CD4-positive, CD25-positive, alpha-beta regulatory T cell (primary cell): ENCODE measurements around the gene PRDM16. TPM values are rescaled to one million over a fixed set of nuclear protein-coding genes. Genes with fewer than 3 reads are reported as not detected.

ENCODE experiments used
- ATAC-seq, 2 donors: fragments of 150-1000 bp; cut with Tn5 transposase; one replicate each; pipeline ENCODE4 v1.10.0; 2021; ENCODE audit warnings: low read depth in 2 of 2, moderate number of reproducible peaks in 2 of 2, moderate library complexity in 1 of 2
- DNase-seq, 3 donors: peaks; one replicate each; pipeline versions ENCODE4 v3.0.0 to v3.0.0-alpha.2; 2012 to 2022; ENCODE audit warnings: mixed read lengths in 1 of 3
- H3K27ac ChIP-seq: one replicate; pipeline ENCODE4 v1.7.0; 2013; ENCODE audit warnings: mild to moderate bottlenecking, low read length; ENCODE audit not compliant: insufficient read depth, poor library complexity, severe bottlenecking
- H3K27me3 ChIP-seq: one replicate; pipeline ENCODE4 v1.7.0; 2013; ENCODE audit warnings: low read length; ENCODE audit not compliant: control insufficient read depth, insufficient read depth
- H3K36me3 ChIP-seq: one replicate; pipeline ENCODE4 v1.7.0; 2013; ENCODE audit warnings: mild to moderate bottlenecking, low read length, moderate library complexity; ENCODE audit not compliant: control insufficient read depth, insufficient read depth
- H3K4me1 ChIP-seq: 2 replicates; pipeline ENCODE4 v1.7.0; 2013; ENCODE audit warnings: mild to moderate bottlenecking, low read length; ENCODE audit not compliant: insufficient read depth, control insufficient read depth, poor library complexity, severe bottlenecking
- H3K4me3 ChIP-seq: one replicate; pipeline ENCODE4 v1.7.0; 2013; ENCODE audit warnings: low read depth, mild to moderate bottlenecking, low read length, moderate library complexity
- H3K9me3 ChIP-seq, 2 experiments: 1 replicate in 1 of 2; 2 replicates in 1 of 2; pipeline ENCODE4 v1.7.0; 2013; ENCODE audit warnings: low read length in 2 of 2, mild to moderate bottlenecking in 1 of 2, moderate library complexity in 1 of 2; ENCODE audit not compliant: control insufficient read depth in 2 of 2
- H3K27ac Mint-ChIP-seq, 3 donors: one replicate each; pipeline ENCODE4 v1.8.0; 2020 to 2022; ENCODE audit warnings: mild to moderate bottlenecking in 3 of 3, mixed read lengths in 3 of 3, moderate library complexity in 2 of 3
- H3K27me3 Mint-ChIP-seq: one replicate; pipeline ENCODE4 v1.8.0; 2022; ENCODE audit warnings: mild to moderate bottlenecking, mixed read lengths
- H3K36me3 Mint-ChIP-seq: one replicate; pipeline ENCODE4 v1.8.0; 2020; ENCODE audit warnings: mixed read lengths
- H3K4me1 Mint-ChIP-seq, 4 donors: one replicate each; pipeline ENCODE4 v1.8.0; 2020 to 2022; ENCODE audit warnings: mixed read lengths in 4 of 4, mild to moderate bottlenecking in 1 of 4
- H3K4me3 Mint-ChIP-seq, 4 donors: one replicate each; pipeline ENCODE4 v1.8.0; 2020 to 2022; ENCODE audit warnings: mild to moderate bottlenecking in 4 of 4, mixed read lengths in 4 of 4, moderate library complexity in 3 of 4
- H3K9me3 Mint-ChIP-seq, 7 donors: one replicate each; pipeline ENCODE4 v1.8.0; 2020 to 2022; ENCODE audit warnings: mixed read lengths in 7 of 7, mild to moderate bottlenecking in 3 of 7, moderate library complexity in 2 of 7
- polyA plus RNA-seq, 4 donors: library from polyadenylated mRNA; unstranded; fragments of 300-500 nt; fragmentation: Illumina TruSeq; gene quantifications; one replicate each; pipeline ENCODE4 v1.2.3, GENCODE V29; 2021
- total RNA-seq: library from RNA; stranded (reverse); gene quantifications from one replicate; pipeline ENCODE4 v1.2.3, GENCODE V29; 2022

The PRDM16 gene
- total and polyA plus RNA-seq, 5 donors from 2014 or later = 0.27 TPM; not detected in 4

- no peak overlapping the region for H3K4me3 Mint-ChIP-seq
- H3K27me3 Mint-ChIP-seq = no peaks in the 10 kb centered on the region
- H3K36me3 Mint-ChIP-seq = no peaks in the 10 kb centered on the region
- H3K27me3 ChIP-seq = no peaks in the 10 kb centered on the region
- no peak overlapping the region for H3K4me3 ChIP-seq
- no peak overlapping the region for H3K27ac ChIP-seq
- peaks cover 0 to 1% (median 0%) of the 10 kb centered on the region in 7 donors for H3K9me3 Mint-ChIP-seq
- H3K27ac Mint-ChIP-seq = no peak overlapping the region
- H3K4me1 ChIP-seq = peaks cover 5% of the 10 kb centered on the region
- H3K9me3 ChIP-seq = no peaks in the 10 kb centered on the region
- no peaks in the 10 kb centered on the region for H3K36me3 ChIP-seq
- ATAC-seq = no peak
- H3K4me1 Mint-ChIP-seq = peaks cover 0 to 17% (median 4%) of the 10 kb centered on the region in 4 donors
- DNase-seq = no peak
Observed at GRCh38 chr1:3034728-3035562, 34.1 kb upstream of the PRDM16 start.

DNA sequence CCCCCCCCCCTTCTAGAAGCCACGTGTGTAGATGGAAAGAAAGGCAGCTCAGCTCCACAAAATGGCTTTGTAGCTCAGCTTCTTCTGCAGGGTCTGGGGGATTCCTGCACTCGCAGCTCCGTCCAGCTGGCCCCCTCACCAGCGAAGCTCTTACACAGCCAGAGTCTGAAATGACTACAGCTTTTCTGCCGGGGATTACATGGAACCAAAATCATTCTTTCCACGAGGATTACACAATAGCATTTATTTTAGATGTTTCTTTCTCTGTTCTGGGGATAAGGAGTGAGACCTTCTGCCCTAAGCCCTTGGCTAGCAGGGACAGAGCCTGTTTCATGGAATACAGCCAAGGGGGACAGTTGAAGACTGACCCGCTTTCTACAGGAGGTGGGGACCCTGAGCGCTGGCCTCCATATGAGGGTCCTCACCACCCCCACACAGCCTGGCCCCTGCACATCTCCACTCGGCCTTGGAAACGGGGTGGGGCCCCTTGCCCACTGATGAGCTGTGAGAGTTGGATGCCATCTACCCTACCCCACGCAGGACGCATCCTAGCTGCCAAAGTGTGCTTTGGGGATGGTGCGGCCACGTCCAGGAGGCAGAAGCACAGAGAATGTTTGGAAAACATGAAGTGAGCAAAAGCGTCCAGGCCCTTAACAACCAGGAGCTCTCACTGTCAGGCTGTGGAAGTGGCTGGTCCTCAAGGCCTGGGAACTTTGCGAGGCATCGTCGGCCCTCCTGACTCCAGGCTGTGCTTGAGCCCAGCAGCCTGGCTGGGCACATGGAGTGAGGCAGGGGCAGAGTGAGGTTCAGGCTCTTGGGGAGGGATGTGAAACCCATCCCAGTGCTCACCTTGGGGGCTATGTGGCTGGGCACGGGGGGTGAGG is 33.2 kb upstream of the PRDM16 start:
- Histone ChIP-seq H3K36me3 (no peaks in the 10 kb centered on the region), H3K27me3 (no peaks in the 10 kb centered on the region), H3K9me3 (no peaks in the 10 kb centered on the region), H3K4me1 (peaks cover 5% of the 10 kb centered on the region), H3K27ac (no peak overlapping the region), H3K4me3 (no peak overlapping the region)
- Mint-ChIP-seq H3K4me3 (no peak overlapping the region), H3K27me3 (no peaks in the 10 kb centered on the region), H3K27ac (no peak overlapping the region), H3K4me1 (peaks cover 0 to 17% (median 4%) of the 10 kb centered on the region in 4 donors), H3K36me3 (no peaks in the 10 kb centered on the region), H3K9me3 (peaks cover 0 to 1% (median 0%) of the 10 kb centered on the region in 7 donors)
- DNase-seq (no peak), ATAC-seq (no peak)

DNA sequence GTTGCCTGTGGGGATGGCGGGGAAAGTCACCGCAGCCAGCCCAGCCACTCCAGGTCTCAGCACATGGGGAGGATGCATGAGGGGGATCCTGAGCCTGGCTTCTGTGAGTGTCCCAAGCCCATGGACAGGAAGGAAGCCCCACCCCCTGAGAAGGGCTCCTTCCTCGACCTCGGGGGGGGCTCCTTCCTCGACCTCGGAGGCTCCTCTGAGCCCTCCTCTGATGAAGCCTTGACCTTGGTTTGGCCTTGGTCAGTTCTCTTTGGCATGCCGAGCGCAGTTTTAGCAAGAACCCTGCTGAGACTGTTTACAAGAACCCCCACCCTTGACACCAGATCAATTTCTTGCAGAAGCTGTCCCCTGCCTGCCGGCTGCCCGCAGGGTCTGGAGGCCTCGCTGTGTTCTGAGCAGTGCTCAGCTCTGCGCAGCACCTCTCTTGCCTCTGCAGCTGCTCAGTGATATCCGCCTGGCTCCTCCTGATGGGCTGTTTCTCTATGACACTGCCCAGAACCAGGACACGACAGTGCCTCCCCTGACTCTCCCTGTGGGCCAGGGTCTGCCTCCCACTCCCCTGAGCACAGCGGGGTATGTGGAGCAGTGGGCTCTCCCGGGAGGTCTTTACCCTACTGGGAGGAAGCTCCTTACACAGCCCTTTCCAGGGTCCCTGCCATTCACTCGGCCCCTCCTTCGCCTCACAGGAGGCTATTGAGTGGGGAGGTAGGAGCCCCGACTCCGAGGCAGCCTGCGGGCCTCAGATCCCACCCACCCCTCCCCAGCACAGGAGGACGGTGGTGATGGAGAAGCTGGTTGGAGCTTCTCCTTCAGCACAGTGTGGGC is 32.3 kb upstream of the PRDM16 start:
- Histone ChIP-seq H3K27ac (no peak overlapping the region), H3K36me3 (no peaks in the 10 kb centered on the region), H3K4me3 (no peak overlapping the region), H3K4me1 (peaks cover 5% of the 10 kb centered on the region), H3K9me3 (no peaks in the 10 kb centered on the region), H3K27me3 (no peaks in the 10 kb centered on the region)
- Mint-ChIP-seq H3K36me3 (no peaks in the 10 kb centered on the region), H3K27me3 (no peaks in the 10 kb centered on the region), H3K4me3 (no peak overlapping the region), H3K9me3 (no peaks in the 10 kb centered on the region), H3K27ac (no peak overlapping the region), H3K4me1 (peaks cover 0 to 17% (median 4%) of the 10 kb centered on the region in 4 donors)
- ATAC-seq (no peak), DNase-seq (no peak)

GRCh38 chr1:3037281-3038040 is 31.5 kb upstream of the PRDM16 start:
- no peaks in the 10 kb centered on the region for H3K36me3 ChIP-seq
- ATAC-seq = no peak
- no peaks in the 10 kb centered on the region for H3K9me3 ChIP-seq
- H3K9me3 Mint-ChIP-seq = no peaks in the 10 kb centered on the region
- H3K27me3 ChIP-seq = no peaks in the 10 kb centered on the region
- no peak overlapping the region for H3K27ac ChIP-seq
- no peak overlapping the region for H3K4me3 Mint-ChIP-seq
- H3K27ac Mint-ChIP-seq = no peak overlapping the region
- no peaks in the 10 kb centered on the region for H3K27me3 Mint-ChIP-seq
- H3K4me1 Mint-ChIP-seq = peaks cover 0 to 12% (median 4%) of the 10 kb centered on the region in 4 donors
- H3K4me1 ChIP-seq = peaks cover 5% of the 10 kb centered on the region
- H3K4me3 ChIP-seq = no peak overlapping the region
- no peaks in the 10 kb centered on the region for H3K36me3 Mint-ChIP-seq
- no peak for DNase-seq

- H3K36me3 ChIP-seq = no peaks in the 10 kb centered on the region
- no peaks in the 10 kb centered on the region for H3K9me3 ChIP-seq
- H3K27ac ChIP-seq = no peak overlapping the region
- no peak overlapping the region for H3K4me3 Mint-ChIP-seq
- no peak for DNase-seq
- H3K27me3 ChIP-seq = no peaks in the 10 kb centered on the region
- no peaks in the 10 kb centered on the region for H3K27me3 Mint-ChIP-seq
- H3K36me3 Mint-ChIP-seq = no peaks in the 10 kb centered on the region
- no peak overlapping the region for H3K27ac Mint-ChIP-seq
- H3K9me3 Mint-ChIP-seq = no peaks in the 10 kb centered on the region
- peaks cover 0 to 8% (median 4%) of the 10 kb centered on the region in 4 donors for H3K4me1 Mint-ChIP-seq
- H3K4me1 ChIP-seq = no peaks in the 10 kb centered on the region
- ATAC-seq = no peak
- no peak overlapping the region for H3K4me3 ChIP-seq
Observed at GRCh38 chr1:3038113-3038551, 30.9 kb upstream of the PRDM16 start.

- no peak overlapping the region for H3K27ac Mint-ChIP-seq
- ATAC-seq = no peak
- H3K4me1 Mint-ChIP-seq = peaks cover 0 to 6% (median 2%) of the 10 kb centered on the region in 4 donors
Observed at GRCh38 chr1:3038571-3039181, 30.3 kb upstream of the PRDM16 start.

More at GRCh38 chr1:3038571-3039181, 30.3 kb upstream of the PRDM16 start:
- H3K27me3 Mint-ChIP-seq = no peaks in the 10 kb centered on the region
- Histone ChIP-seq H3K4me3 (no peak overlapping the region), H3K36me3 (no peaks in the 10 kb centered on the region), H3K9me3 (no peaks in the 10 kb centered on the region), H3K27ac (no peak overlapping the region), H3K27me3 (no peaks in the 10 kb centered on the region), H3K4me1 (no peaks in the 10 kb centered on the region)
- H3K9me3 Mint-ChIP-seq = no peaks in the 10 kb centered on the region
- no peak for DNase-seq
- H3K36me3 Mint-ChIP-seq = no peaks in the 10 kb centered on the region
- no peak overlapping the region for H3K4me3 Mint-ChIP-seq
